Measurements from ENCODE around the gene MPDU1. TPM values are rescaled to one million over a fixed set of nuclear protein-coding genes. Genes with fewer than 3 reads are reported as not detected.

The MPDU1 gene
- total and polyA plus RNA-seq, 2 of the 13 experiments (the other 11 are each of a cell fraction or from before 2014, with no cell fraction given) = 112 to 167 TPM

DNA sequence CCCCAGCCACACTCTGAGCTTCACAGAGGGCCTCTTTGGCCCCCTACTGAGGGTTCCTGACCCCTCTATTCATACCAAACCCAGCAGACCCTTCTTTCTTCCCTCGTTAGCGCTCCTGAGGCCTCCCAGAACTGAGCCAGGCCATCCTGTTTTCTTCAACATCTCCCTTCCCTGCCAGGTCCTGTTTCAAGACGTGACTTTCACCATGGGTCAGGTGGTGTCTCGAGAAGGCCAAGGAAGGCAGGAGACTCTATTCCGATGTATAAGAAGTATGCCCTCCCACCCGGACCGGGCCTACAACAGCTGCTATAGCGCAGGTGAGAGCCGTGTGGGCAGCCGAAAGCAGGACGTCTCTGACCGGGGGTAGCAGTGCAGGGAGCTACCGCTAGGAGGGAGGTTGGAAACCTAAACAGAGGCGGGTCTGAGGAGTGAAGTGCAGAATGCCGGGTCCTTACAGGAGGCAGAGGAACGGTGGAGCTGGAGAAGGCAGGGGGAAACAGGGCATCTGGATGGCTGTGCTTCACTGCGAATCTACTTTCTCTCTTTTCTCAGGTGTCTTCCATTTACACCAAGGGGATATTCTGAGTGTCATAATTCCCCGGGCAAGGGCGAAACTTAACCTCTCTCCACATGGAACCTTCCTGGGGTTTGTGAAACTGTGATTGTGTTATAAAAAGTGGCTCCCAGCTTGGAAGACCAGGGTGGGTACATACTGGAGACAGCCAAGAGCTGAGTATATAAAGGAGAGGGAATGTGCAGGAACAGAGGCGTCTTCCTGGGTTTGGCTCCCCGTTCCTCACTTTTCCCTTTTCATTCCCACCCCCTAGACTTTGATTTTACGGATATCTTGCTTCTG, 23.3 kb upstream of the MPDU1 start (continued):
- 0 out of 2 replicates have a peak, but pooled peaks have one; percentile 7 for TF ChIP-seq ZBTB8A (CRISPR knock-in tag; IDR thresholded peaks at IDR 0.05; ENCODE audit: borderline replicate concordance, low read depth)
- TF ChIP-seq ZFY (CRISPR knock-in tag; IDR thresholded peaks at IDR 0.05) = peak; percentile 49
- TF ChIP-seq HINFP (CRISPR knock-in tag; IDR thresholded peaks at IDR 0.05; ENCODE audit: low read depth) = no peak
- TF ChIP-seq ZC3H13 (CRISPR knock-in tag; IDR thresholded peaks at IDR 0.05) = peak; percentile 43; the same call in 1 of the 2 replicates
- TF ChIP-seq ZBTB7A (CRISPR knock-in tag; IDR thresholded peaks at IDR 0.05) = 0 out of 2 replicates have a peak, but pooled peaks have one; percentile 53
- no peak for TF ChIP-seq HDAC2 (CRISPR knock-in tag; IDR thresholded peaks at IDR 0.05)
- TF ChIP-seq THAP11 (CRISPR knock-in tag; IDR thresholded peaks at IDR 0.05) = 0 out of 2 replicates have a peak, but pooled peaks have one; percentile 18
- no peak for TF ChIP-seq ZNF263 (CRISPR knock-in tag; IDR thresholded peaks at IDR 0.05)
- TF ChIP-seq DNMT3B (CRISPR knock-in tag; conservative IDR thresholded peaks at IDR 0.05) = 0 out of 2 replicates have a peak, but pooled peaks have one; percentile 28
- TF ChIP-seq, protein P1, sequence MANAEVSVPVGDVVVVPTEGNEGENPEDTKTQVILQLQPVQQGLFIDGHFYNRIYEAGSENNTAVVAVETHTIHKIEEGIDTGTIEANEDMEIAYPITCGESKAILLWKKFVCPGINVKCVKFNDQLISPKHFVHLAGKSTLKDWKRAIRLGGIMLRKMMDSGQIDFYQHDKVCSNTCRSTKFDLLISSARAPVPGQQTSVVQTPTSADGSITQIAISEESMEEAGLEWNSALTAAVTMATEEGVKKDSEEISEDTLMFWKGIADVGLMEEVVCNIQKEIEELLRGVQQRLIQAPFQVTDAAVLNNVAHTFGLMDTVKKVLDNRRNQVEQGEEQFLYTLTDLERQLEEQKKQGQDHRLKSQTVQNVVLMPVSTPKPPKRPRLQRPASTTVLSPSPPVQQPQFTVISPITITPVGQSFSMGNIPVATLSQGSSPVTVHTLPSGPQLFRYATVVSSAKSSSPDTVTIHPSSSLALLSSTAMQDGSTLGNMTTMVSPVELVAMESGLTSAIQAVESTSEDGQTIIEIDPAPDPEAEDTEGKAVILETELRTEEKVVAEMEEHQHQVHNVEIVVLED (CRISPR knock-in tag; IDR thresholded peaks at IDR 0.05; ENCODE audit: borderline replicate concordance) = no peak; the same call in 1 of the 2 replicates
- no peak for TF ChIP-seq NFAT5 (CRISPR knock-in tag; IDR thresholded peaks at IDR 0.05)
- no peak for TF ChIP-seq ZNF329 (CRISPR knock-in tag; IDR thresholded peaks at IDR 0.05; ENCODE audit: low read depth)
- no peak for TF ChIP-seq TCF12 (IDR thresholded peaks at IDR 0.05)
- 0 out of 2 replicates have a peak, but pooled peaks have one; percentile 11 for TF ChIP-seq TCF12 (CRISPR knock-in tag; IDR thresholded peaks at IDR 0.05)
- TF ChIP-seq KDM2A (CRISPR knock-in tag; IDR thresholded peaks at IDR 0.05; ENCODE audit: borderline replicate concordance, low read depth) = peak; percentile 27; the same call in 1 of the 2 replicates
- TF ChIP-seq REST (IDR thresholded peaks at IDR 0.05; ENCODE audit: borderline replicate concordance in 1 of 2, low read depth in 1 of 2, low read length in 2 of 2) = no peak

All from HepG2 (cell line).